GM12865 (cell line): Measurements from ENCODE around the gene CRIM1.

Source experiments
- DNase-seq: peaks from one replicate; pipeline ENCODE4 v3.0.0; 2010; ENCODE audit warnings: low read depth
- H3K4me3 ChIP-seq: 2 replicates; pipeline ENCODE4 v1.5.1; 2011; ENCODE audit warnings: mild to moderate bottlenecking, low read depth, low read length, control low read depth
- TF ChIP-seq, protein P1 (sequence below): IDR thresholded peaks from 2 replicates; pipeline ENCODE4 v1.5.1; 2011; ENCODE audit warnings: low read length, control low read depth, low read depth, inconsistent platforms; ENCODE audit not compliant: insufficient read depth; ENCODE audit errors: missing control alignments

The CRIM1 gene

DNA sequence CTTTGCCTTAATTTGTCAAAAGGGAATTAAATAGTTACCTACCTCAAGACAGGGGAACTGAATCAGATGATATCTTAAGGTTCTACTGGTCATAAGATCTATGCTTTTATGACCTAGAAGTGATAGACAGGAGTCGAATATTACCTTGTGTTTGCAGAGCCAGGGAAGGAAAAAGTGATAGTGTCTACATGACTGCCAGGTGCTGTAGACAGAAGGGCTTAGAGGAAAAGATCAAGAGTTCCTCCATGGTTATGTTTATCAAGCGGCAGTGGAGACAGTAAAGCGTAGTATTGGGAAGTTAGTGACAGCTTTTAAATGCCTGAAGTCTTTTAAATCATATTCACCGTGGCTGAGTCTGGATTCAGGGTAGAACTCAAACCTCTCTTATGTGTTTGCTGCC, 11.9 kb downstream of the CRIM1 start:
- TF ChIP-seq, protein P1, sequence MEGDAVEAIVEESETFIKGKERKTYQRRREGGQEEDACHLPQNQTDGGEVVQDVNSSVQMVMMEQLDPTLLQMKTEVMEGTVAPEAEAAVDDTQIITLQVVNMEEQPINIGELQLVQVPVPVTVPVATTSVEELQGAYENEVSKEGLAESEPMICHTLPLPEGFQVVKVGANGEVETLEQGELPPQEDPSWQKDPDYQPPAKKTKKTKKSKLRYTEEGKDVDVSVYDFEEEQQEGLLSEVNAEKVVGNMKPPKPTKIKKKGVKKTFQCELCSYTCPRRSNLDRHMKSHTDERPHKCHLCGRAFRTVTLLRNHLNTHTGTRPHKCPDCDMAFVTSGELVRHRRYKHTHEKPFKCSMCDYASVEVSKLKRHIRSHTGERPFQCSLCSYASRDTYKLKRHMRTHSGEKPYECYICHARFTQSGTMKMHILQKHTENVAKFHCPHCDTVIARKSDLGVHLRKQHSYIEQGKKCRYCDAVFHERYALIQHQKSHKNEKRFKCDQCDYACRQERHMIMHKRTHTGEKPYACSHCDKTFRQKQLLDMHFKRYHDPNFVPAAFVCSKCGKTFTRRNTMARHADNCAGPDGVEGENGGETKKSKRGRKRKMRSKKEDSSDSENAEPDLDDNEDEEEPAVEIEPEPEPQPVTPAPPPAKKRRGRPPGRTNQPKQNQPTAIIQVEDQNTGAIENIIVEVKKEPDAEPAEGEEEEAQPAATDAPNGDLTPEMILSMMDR, result no peak

DNA sequence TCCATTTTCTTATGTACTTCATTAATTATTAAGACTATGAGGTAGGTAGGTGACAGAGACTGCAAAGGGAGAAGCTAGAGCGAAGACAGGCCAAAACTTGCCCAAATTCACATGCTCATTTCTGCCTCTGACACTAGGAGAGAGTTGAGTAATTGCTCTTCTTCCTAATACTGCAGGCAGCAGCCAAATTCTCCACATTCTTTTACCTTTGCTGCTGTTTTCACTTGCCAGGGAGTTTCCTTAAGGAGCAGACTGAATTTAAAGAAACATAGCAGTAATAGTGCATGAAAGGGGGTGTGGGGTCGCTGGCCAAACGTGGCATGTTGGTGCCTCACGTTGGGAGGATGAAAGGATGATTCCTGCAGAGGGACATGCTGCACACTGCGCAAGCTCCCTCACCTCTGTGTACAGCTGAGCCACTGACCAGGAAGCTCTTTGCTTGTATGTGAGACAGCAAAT, 12.3 kb downstream of the CRIM1 start:
- DNase-seq, result no peak
- no peak overlapping the region for H3K4me3 ChIP-seq
- TF ChIP-seq, protein P1, result no peak

More for the DNA sequence above, 11.9 kb downstream of the CRIM1 start:
- no peak overlapping the region for H3K4me3 ChIP-seq
- no peak for DNase-seq

- TF ChIP-seq, protein P1, result no peak
- H3K4me3 ChIP-seq, result no peak overlapping the region
These were observed 12.9 kb downstream of the CRIM1 start for GRCh38 chr2:36368438-36368837.

DNA sequence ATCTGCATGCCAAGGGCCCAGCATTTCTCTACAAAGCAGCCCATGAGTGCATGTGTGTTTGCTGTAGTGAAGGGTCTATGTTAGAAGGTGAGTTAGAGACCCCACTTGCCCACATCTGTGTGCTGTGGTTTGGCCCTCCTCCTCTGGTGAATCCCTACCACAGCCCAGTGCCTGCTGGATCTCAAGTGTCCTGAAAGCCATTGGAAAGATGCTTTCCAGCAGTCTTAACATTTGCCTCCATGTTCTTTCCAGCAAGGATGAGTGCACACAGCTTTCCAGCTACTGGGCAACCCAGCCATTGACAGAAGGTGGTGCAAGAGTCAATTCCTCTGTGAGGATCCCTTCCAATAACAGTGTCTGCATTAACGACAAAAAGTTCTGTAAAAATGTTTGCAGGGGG, 13.6 kb downstream of the CRIM1 start:
- TF ChIP-seq, protein P1, result no peak
- DNase-seq, result no peak
- H3K4me3 ChIP-seq, result no peak overlapping the region

More at GRCh38 chr2:36368438-36368837, 12.9 kb downstream of the CRIM1 start:
- no peak for DNase-seq

- no peak for DNase-seq
- TF ChIP-seq, protein P1, result no peak
- no peak overlapping the region for H3K4me3 ChIP-seq
These were observed 14.1 kb downstream of the CRIM1 start for GRCh38 chr2:36369716-36370115.

DNA sequence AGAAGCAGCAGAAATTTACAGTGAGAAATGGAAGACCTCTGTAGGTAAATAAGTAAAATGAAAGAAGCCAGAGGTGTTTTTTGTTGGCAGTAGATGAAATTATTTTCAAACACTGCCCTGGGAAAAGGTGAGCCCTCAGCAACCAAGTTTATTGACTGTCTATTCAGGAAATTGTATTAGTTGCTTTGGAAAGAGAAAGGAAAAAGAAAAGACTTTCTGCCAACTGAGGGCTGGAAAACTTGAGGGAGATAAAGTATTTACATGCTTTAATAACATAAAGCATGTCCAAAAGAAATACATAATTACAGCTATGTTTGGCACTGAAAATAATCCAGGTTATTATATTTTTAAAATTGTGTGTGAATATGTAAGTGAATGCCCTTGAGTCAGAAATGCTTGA, 14.7 kb downstream of the CRIM1 start:
- DNase-seq, result no peak
- TF ChIP-seq, protein P1, result no peak
- no peak overlapping the region for H3K4me3 ChIP-seq
